MCF 10A (cell line): ENCODE measurements around the gene GRB14. TPM values are rescaled to one million over a fixed set of nuclear protein-coding genes. Genes with fewer than 3 reads are reported as not detected.

ENCODE experiments used
- BruUV-seq: library from RNA; stranded (reverse); fragments of 400-500 nt; replicated peaks from 2 replicates; lab custom pipeline; 2021; lab: Mats Ljungman, UMichigan
- CTCF ChIA-PET: fragments of 300-600 bp; sonication (Branson Sonifier 250); formaldehyde crosslinking; extraction: SDS; loops from one replicate; lab custom pipeline; 2021; ENCODE audit warnings: antibody characterized with exemption, inconsistent platforms; lab: Yijun Ruan, JAX
- POLR2A ChIA-PET: fragments of 300-600, 350-650 bp; sonication (Branson Sonifier 250); formaldehyde crosslinking; extraction: SDS; loops from one replicate; lab custom pipeline; 2020; ENCODE audit warnings: antibody characterized with exemption, inconsistent platforms; lab: Yijun Ruan, JAX
- DNase-seq: peaks from one replicate; pipeline ENCODE4 v3.0.0-alpha.2; 2018; ENCODE audit not compliant: unreplicated experiment
- H3K27ac Mint-ChIP-seq: one replicate; pipeline ENCODE4 v1.8.0; 2022; ENCODE audit warnings: mild to moderate bottlenecking, low read depth, mixed read lengths; ENCODE audit not compliant: unreplicated experiment
- H3K27me3 Mint-ChIP-seq: one replicate; pipeline ENCODE4 v1.8.0; 2022; ENCODE audit warnings: mixed read lengths; ENCODE audit not compliant: insufficient read depth, unreplicated experiment
- H3K36me3 Mint-ChIP-seq: one replicate; pipeline ENCODE4 v1.8.0; 2022; ENCODE audit warnings: mild to moderate bottlenecking, moderate library complexity, mixed read lengths; ENCODE audit not compliant: insufficient read depth, unreplicated experiment
- H3K4me1 Mint-ChIP-seq: one replicate; pipeline ENCODE4 v1.8.0; 2022; ENCODE audit warnings: mixed read lengths; ENCODE audit not compliant: insufficient read depth, unreplicated experiment
- H3K4me3 Mint-ChIP-seq: one replicate; pipeline ENCODE4 v1.8.0; 2022; ENCODE audit warnings: mild to moderate bottlenecking, moderate library complexity, mixed read lengths; ENCODE audit not compliant: unreplicated experiment
- H3K9me3 Mint-ChIP-seq: one replicate; pipeline ENCODE4 v1.8.0; 2022; ENCODE audit warnings: mixed read lengths; ENCODE audit not compliant: unreplicated experiment
- CTCF ChIP-seq: fragments of 200-600 bp; IDR thresholded peaks from one replicate; pipeline ENCODE4 v1.8.0; 2022; ENCODE audit warnings: antibody characterized with exemption, mild to moderate bottlenecking; ENCODE audit not compliant: unreplicated experiment
- intact Hi-C: fragments of 100-400 bp; cut with micrococcal nuclease; formaldehyde crosslinking; loops from 2 replicates; pipeline ENCODE4 v1.14.1; 2022
- total RNA-seq: library from RNA; stranded (reverse); gene quantifications from 2 replicates; pipeline ENCODE4 v1.2.3, GENCODE V29; 2022

Gene GRB14
- total RNA-seq, 1 experiment from 2014 or later = 2.0 TPM

- TF ChIP-seq CTCF = no peak
- H3K4me3 Mint-ChIP-seq = no peak overlapping the region
- H3K36me3 Mint-ChIP-seq = no peaks in the 10 kb centered on the region
- peaks cover 7% of the 10 kb centered on the region for H3K4me1 Mint-ChIP-seq
- no peaks in the 10 kb centered on the region for H3K9me3 Mint-ChIP-seq
- H3K27ac Mint-ChIP-seq = no peak overlapping the region
- CTCF ChIA-PET = interaction anchor here (0.6 to 0.8 kb wide), 2 partner anchors 15 to 69 kb away, joined by 3 to 5 read pairs; no protein-coding TSS in a partner anchor
- intact Hi-C loops = no loop called here
- DNase-seq = no peak
- POLR2A ChIA-PET = no interaction called here
- H3K27me3 Mint-ChIP-seq = no peaks in the 10 kb centered on the region
- no TSS peak for BruUV-seq
Measured at GRCh38 chr2:164606557-164606956, 14.7 kb downstream of the GRB14 start.

GRCh38 chr2:164605295-164605694, 16.0 kb downstream of the GRB14 start:
- H3K27ac Mint-ChIP-seq = no peak overlapping the region
- ChIA-PET POLR2A (no interaction called here), CTCF (interaction anchor here (1.2 kb wide), 1 partner anchor 45 kb away, joined by 4 read pairs; no protein-coding TSS in a partner anchor)
- no peak overlapping the region for H3K4me3 Mint-ChIP-seq
- TF ChIP-seq CTCF = no peak
- no peaks in the 10 kb centered on the region for H3K27me3 Mint-ChIP-seq
- H3K9me3 Mint-ChIP-seq = no peaks in the 10 kb centered on the region
- H3K4me1 Mint-ChIP-seq = peaks cover 7% of the 10 kb centered on the region
- BruUV-seq = no TSS peak
- intact Hi-C loops = no loop called here
- DNase-seq = no peak
- H3K36me3 Mint-ChIP-seq = no peaks in the 10 kb centered on the region

GRCh38 chr2:164600763-164601162, 20.5 kb downstream of the GRB14 start:
- TF ChIP-seq CTCF = no peak
- no TSS peak for BruUV-seq
- Mint-ChIP-seq H3K36me3 (no peaks in the 10 kb centered on the region), H3K27ac (no peak overlapping the region), H3K27me3 (no peaks in the 10 kb centered on the region), H3K4me1 (peaks cover 15% of the 10 kb centered on the region), H3K9me3 (no peaks in the 10 kb centered on the region), H3K4me3 (no peak overlapping the region)
- DNase-seq = no peak
- ChIA-PET CTCF (interaction anchor here (0.6 to 6.5 kb wide), 20 partner anchors 9 to 1824 kb away, joined by 3 to 67 read pairs (median 4); no protein-coding TSS in a partner anchor), POLR2A (interaction anchor here (0.5 to 0.8 kb wide), 2 partner anchors 30 to 685 kb away, joined by 3 to 4 read pairs; no protein-coding TSS in a partner anchor)
- intact Hi-C loops = loop anchor here (1.0 to 5.0 kb wide), 2 partner anchors 40 to 1428 kb away; no protein-coding TSS in a partner anchor

GRCh38 chr2:164599954-164600589, 21.2 kb downstream of the GRB14 start:
- intact Hi-C loops = loop anchor here (1.0 to 5.0 kb wide), 2 partner anchors 40 to 1428 kb away; no protein-coding TSS in a partner anchor
- Mint-ChIP-seq H3K9me3 (no peaks in the 10 kb centered on the region), H3K27ac (no peak overlapping the region)

More at GRCh38 chr2:164599954-164600589, 21.2 kb downstream of the GRB14 start:
- TF ChIP-seq CTCF = peak; percentile 83
- peak; percentile 81 for DNase-seq
- H3K4me1 Mint-ChIP-seq = peaks cover 13% of the 10 kb centered on the region
- H3K27me3 Mint-ChIP-seq = no peaks in the 10 kb centered on the region
- no TSS peak for BruUV-seq
- ChIA-PET CTCF (interaction anchor here (0.6 to 6.5 kb wide), 20 partner anchors 9 to 1432 kb away, joined by 3 to 67 read pairs (median 3); no protein-coding TSS in a partner anchor), POLR2A (interaction anchor here (0.7 to 0.8 kb wide), 2 partner anchors 29 to 96 kb away, joined by 3 to 4 read pairs; no protein-coding TSS in a partner anchor)
- no peaks in the 10 kb centered on the region for H3K36me3 Mint-ChIP-seq
- H3K4me3 Mint-ChIP-seq = no peak overlapping the region
